H9 (cell line): ENCODE results near the gene CXCR5. TPM values are rescaled to one million over a fixed set of nuclear protein-coding genes. Genes with fewer than 3 reads are reported as not detected.

Experiments used
- DNase-seq: peaks from one replicate; pipeline ENCODE4 v3.0.0-alpha.2; 2017
- H2AFZ ChIP-seq: one replicate; pipeline ENCODE4 v1.6.1; 2013; ENCODE audit warnings: mild to moderate bottlenecking, low read length, control low read depth, moderate library complexity
- H2AK5ac ChIP-seq: 2 replicates; pipeline ENCODE4 v1.6.1; 2013; ENCODE audit warnings: low read length, control low read depth, mixed read lengths; ENCODE audit not compliant: insufficient read length
- H2BK120ac ChIP-seq: one replicate; pipeline ENCODE4 v1.6.1; 2013; ENCODE audit warnings: low read depth, mild to moderate bottlenecking, low read length, control low read depth, inconsistent platforms; ENCODE audit not compliant: poor library complexity, severe bottlenecking
- H2BK12ac ChIP-seq: 2 replicates; pipeline ENCODE4 v1.6.1; 2013; ENCODE audit warnings: low read length, control low read depth, mixed read lengths, low read depth; ENCODE audit not compliant: insufficient read length
- H2BK15ac ChIP-seq: 2 replicates; pipeline ENCODE4 v1.6.1; 2013; ENCODE audit warnings: low read depth, low read length, control low read depth
- H2BK20ac ChIP-seq: one replicate; pipeline ENCODE4 v1.6.1; 2013; ENCODE audit warnings: low read depth, mild to moderate bottlenecking, low read length, control low read depth, inconsistent platforms; ENCODE audit not compliant: poor library complexity, severe bottlenecking
- H2BK5ac ChIP-seq: 2 replicates; pipeline ENCODE4 v1.6.1; 2013; ENCODE audit warnings: low read length, control low read depth, mixed read lengths; ENCODE audit not compliant: insufficient read length
- H3K14ac ChIP-seq: 2 replicates; pipeline ENCODE4 v1.6.1; 2013; ENCODE audit warnings: low read length, control low read depth; ENCODE audit not compliant: insufficient read depth
- H3K18ac ChIP-seq: 2 replicates; pipeline ENCODE4 v1.6.1; 2013; ENCODE audit warnings: low read depth, mild to moderate bottlenecking, mixed read lengths, low read length, control low read depth; ENCODE audit not compliant: insufficient read length
- H3K23ac ChIP-seq: 2 replicates; pipeline ENCODE4 v1.6.1; 2013; ENCODE audit warnings: low read length, control low read depth, mixed read lengths, low read depth; ENCODE audit not compliant: insufficient read length
- H3K23me2 ChIP-seq: 2 replicates; pipeline ENCODE4 v1.6.1; 2013; ENCODE audit warnings: low read depth, mild to moderate bottlenecking, mixed read lengths, low read length, control low read depth; ENCODE audit not compliant: insufficient read length, poor library complexity, severe bottlenecking
- H3K27ac ChIP-seq: 2 replicates; pipeline ENCODE4 v1.5.1; 2013; ENCODE audit warnings: low read length, control low read depth, mixed read lengths, low read depth; ENCODE audit not compliant: insufficient read length
- H3K27me3 ChIP-seq: 2 replicates; pipeline ENCODE4 v1.6.1; 2013; ENCODE audit warnings: low read length, control low read depth, inconsistent platforms; ENCODE audit not compliant: insufficient read depth
- H3K4ac ChIP-seq: 2 replicates; pipeline ENCODE4 v1.6.1; 2013; ENCODE audit warnings: low read depth, mild to moderate bottlenecking, control low read depth, inconsistent platforms, low read length, moderate library complexity
- H3K4me1 ChIP-seq: 2 replicates; pipeline ENCODE4 v1.6.1; 2013; ENCODE audit warnings: low read length, control low read depth, inconsistent platforms; ENCODE audit not compliant: insufficient read depth
- H3K4me2 ChIP-seq: 2 replicates; pipeline ENCODE4 v1.6.1; 2013; ENCODE audit warnings: low read length, control low read depth, mixed read lengths; ENCODE audit not compliant: insufficient read length, insufficient read depth
- H3K56ac ChIP-seq: 2 replicates; pipeline ENCODE4 v1.6.1; 2013; ENCODE audit warnings: low read depth, mild to moderate bottlenecking, mixed read lengths, low read length, control low read depth; ENCODE audit not compliant: insufficient read length
- H3K79me1 ChIP-seq: 2 replicates; pipeline ENCODE4 v1.6.1; 2013; ENCODE audit warnings: low read depth, mild to moderate bottlenecking, moderate library complexity, low read length, control low read depth, inconsistent platforms; ENCODE audit not compliant: insufficient read depth, poor library complexity, severe bottlenecking
- H3K79me2 ChIP-seq: 2 replicates; pipeline ENCODE4 v1.6.1; 2013; ENCODE audit warnings: low read length, control low read depth, inconsistent platforms; ENCODE audit not compliant: insufficient read depth
- H3K9ac ChIP-seq: 2 replicates; pipeline ENCODE4 v1.6.1; 2013; ENCODE audit warnings: low read length, control low read depth, mixed read lengths; ENCODE audit not compliant: insufficient read length; ENCODE audit errors: extremely low read depth
- H3K9me3 ChIP-seq: one replicate; pipeline ENCODE4 v1.6.1; 2013; ENCODE audit warnings: low read depth, low read length, inconsistent platforms; ENCODE audit not compliant: control insufficient read depth
- H3T11ph ChIP-seq: one replicate; pipeline ENCODE4 v1.6.1; 2013; ENCODE audit warnings: mild to moderate bottlenecking, low read length, control low read depth, inconsistent platforms
- H4K20me1 ChIP-seq: one replicate; pipeline ENCODE4 v1.6.1; 2013; ENCODE audit not compliant: control insufficient read depth, insufficient read length, insufficient read depth
- H4K5ac ChIP-seq: 2 replicates; pipeline ENCODE4 v1.6.1; 2013; ENCODE audit warnings: low read depth, mild to moderate bottlenecking, mixed read lengths, low read length, control low read depth; ENCODE audit not compliant: insufficient read length
- H4K8ac ChIP-seq: replicated peaks from 2 replicates; pipeline ENCODE4 v1.6.1; 2013; ENCODE audit warnings: low read length, control low read depth, mixed read lengths, low read depth; ENCODE audit not compliant: insufficient read length
- H4K91ac ChIP-seq: 2 replicates; pipeline ENCODE4 v1.6.1; 2013; ENCODE audit warnings: low read depth, mild to moderate bottlenecking, moderate library complexity, mixed read lengths, low read length, control low read depth; ENCODE audit not compliant: insufficient read length
- H3K27ac Mint-ChIP-seq, 3 experiments: 2 replicates in 2 of 3; 3 replicates in 1 of 3; pipeline ENCODE4 v1.8.0; 2020 to 2021; ENCODE audit warnings: mixed read lengths in 3 of 3, mild to moderate bottlenecking in 1 of 3, moderate library complexity in 1 of 3
- H3K27me3 Mint-ChIP-seq: 2 replicates; pipeline ENCODE4 v1.8.0; 2021; ENCODE audit warnings: low read depth, mild to moderate bottlenecking, moderate library complexity, mixed read lengths
- H3K36me3 Mint-ChIP-seq, 3 experiments: 2 replicates in 2 of 3; 3 replicates in 1 of 3; pipeline ENCODE4 v1.8.0; 2020 to 2021; ENCODE audit warnings: low read depth in 3 of 3, mixed read lengths in 3 of 3; ENCODE audit not compliant: insufficient read depth in 1 of 3
- H3K4me1 Mint-ChIP-seq, 2 experiments: 2 replicates each; pipeline ENCODE4 v1.8.0; 2020; ENCODE audit warnings: mixed read lengths in 2 of 2
- H3K4me3 Mint-ChIP-seq, 2 experiments: 2 replicates in 1 of 2; 3 replicates in 1 of 2; pipeline ENCODE4 v1.8.0; 2020 to 2021; ENCODE audit warnings: mild to moderate bottlenecking in 2 of 2, mixed read lengths in 2 of 2, moderate library complexity in 1 of 2
- H3K9me3 Mint-ChIP-seq, 2 experiments: 2 replicates in 1 of 2; 3 replicates in 1 of 2; pipeline ENCODE4 v1.8.0; 2020; ENCODE audit warnings: mild to moderate bottlenecking in 2 of 2, mixed read lengths in 2 of 2, moderate library complexity in 1 of 2
- CTCF ChIP-seq: fragments of 200-600 bp; sonication (generic); conservative IDR thresholded peaks from 3 replicates; pipeline ENCODE4 v1.8.0; 2021; ENCODE audit warnings: antibody characterized with exemption, mild to moderate bottlenecking
- WGBS: extraction: QIAGEN DNeasy Blood & Tissue Kit; methylation state at CpG from one replicate; pipeline ENCODE4 v1.1.7; 2013; ENCODE audit warnings: missing lambda C conversion rate, low lambda C conversion rate, mixed read lengths; ENCODE audit not compliant: insufficient read length; ENCODE audit errors: extremely low coverage; 5-methylcytosine and 5-hydroxymethylcytosine counted together
- total RNA-seq: library from RNA; stranded (reverse); gene quantifications from 2 replicates; pipeline ENCODE4 v1.2.1, GENCODE V29; 2021

The CXCR5 gene
- total RNA-seq, 1 experiment from 2014 or later = 0.07 TPM

- no peaks in the 10 kb centered on the region for H3K9me3 Mint-ChIP-seq
- H2AFZ ChIP-seq = no peak overlapping the region
- H3K79me2 ChIP-seq = no peaks in the 10 kb centered on the region
- no peak overlapping the region for H2BK15ac ChIP-seq
- H2BK120ac ChIP-seq = no peak overlapping the region
- no peak for DNase-seq
- H2BK5ac ChIP-seq = no peak overlapping the region
- no peak overlapping the region for H3K14ac ChIP-seq
- no peak overlapping the region for H3K18ac ChIP-seq
- no peak overlapping the region for H4K8ac ChIP-seq
- H3K4ac ChIP-seq = no peak overlapping the region
- H3T11ph ChIP-seq = no peak overlapping the region
- no peak overlapping the region for H3K56ac ChIP-seq
- H4K5ac ChIP-seq = no peak overlapping the region
- H3K4me1 Mint-ChIP-seq = peaks cover 9 to 12% of the 10 kb centered on the region in 2 experiments
- H2AK5ac ChIP-seq = no peak overlapping the region
- H3K27ac ChIP-seq = no peak overlapping the region
- WGBS = no CpG with 5 or more reads among the region's 3 CpGs
- no peak overlapping the region for H2BK12ac ChIP-seq
- no peak overlapping the region for H3K4me2 ChIP-seq
- H3K4me3 Mint-ChIP-seq = no peak overlapping the region
- no peak overlapping the region for H3K27ac Mint-ChIP-seq
- H3K9ac ChIP-seq = no peak overlapping the region
- no peaks in the 10 kb centered on the region for H3K79me1 ChIP-seq
- peaks cover 24% of the 10 kb centered on the region for H3K27me3 Mint-ChIP-seq
- no peak overlapping the region for H2BK20ac ChIP-seq
- H3K23me2 ChIP-seq = no peaks in the 10 kb centered on the region
- H3K23ac ChIP-seq = no peak overlapping the region
- TF ChIP-seq CTCF = no peak
- 0 out of 2 replicates have a peak, but pooled peaks cover 2% of the 10 kb centered on the region for H3K4me1 ChIP-seq
- no peak overlapping the region for H4K91ac ChIP-seq
- no peaks in the 10 kb centered on the region for H3K27me3 ChIP-seq
- no peaks in the 10 kb centered on the region for H3K9me3 ChIP-seq
- no peaks in the 10 kb centered on the region; a peak in 1 of 7 replicates for H3K36me3 Mint-ChIP-seq
- no peaks in the 10 kb centered on the region for H4K20me1 ChIP-seq
These were observed 2.5 kb upstream of the CXCR5 start for GRCh38 chr11:118881228-118881627.
